Measurements from ENCODE around the gene SLC35F4. TPM values are rescaled to one million over a fixed set of nuclear protein-coding genes. Genes with fewer than 3 reads are reported as not detected.

The SLC35F4 gene
- total and polyA plus RNA-seq, 2 of the 8 experiments (the other 6 are each of a cell fraction or from before 2014, with no cell fraction given), result not detected

GRCh38 chr14:57909626-57910025 is 43.7 kb upstream of the SLC35F4 start:
- Histone ChIP-seq H3K79me2 (ENCODE audit: control insufficient read depth in 1 of 2, insufficient read depth in 2 of 2, low read length in 2 of 2) (no peaks in the 10 kb centered on the region), H3K27ac (ENCODE audit: low read depth, low read length) (no peak overlapping the region), H4K20me1 (replicated peaks in 1 of 2; ENCODE audit: control insufficient read depth in 1 of 2, insufficient read depth in 2 of 2, low read length in 2 of 2) (no peaks in the 10 kb centered on the region), H3K79me1 (ENCODE audit: low read depth, low read length) (no peaks in the 10 kb centered on the region), H3K36me3 (ENCODE audit: control insufficient read depth in 2 of 4, insufficient read depth in 4 of 4, low read length in 3 of 4) (no peaks in the 10 kb centered on the region), H2BK12ac (ENCODE audit: low read depth, low read length) (no peak overlapping the region), H3K4me2 (ENCODE audit: insufficient read depth in 1 of 2, low read depth in 2 of 2, low read length in 2 of 2) (no peak overlapping the region), H3K4me3 (ENCODE audit: extremely low read depth in 1 of 4, insufficient read depth in 2 of 4, low read depth in 3 of 4, low read length in 4 of 4) (no peak overlapping the region), H3K14ac (ENCODE audit: insufficient read length) (no peak overlapping the region), H4K5ac (ENCODE audit: insufficient read length, low read depth, low read length) (no peak overlapping the region), H3K18ac (ENCODE audit: extremely low read depth, low read length) (no peak overlapping the region), H3K27me3 (replicated peaks in 1 of 4; ENCODE audit: control insufficient read depth in 3 of 4, extremely low read depth in 1 of 4, insufficient read depth in 3 of 4, low read length in 3 of 4) (no peaks in the 10 kb centered on the region), H2BK120ac (replicated peaks; ENCODE audit: low read depth, low read length) (no peak overlapping the region), H2BK5ac (ENCODE audit: low read depth, low read length) (no peak overlapping the region), H3K23me2 (ENCODE audit: low read depth, low read length) (no peaks in the 10 kb centered on the region), H3K4me1 (replicated peaks in 1 of 4; ENCODE audit: control insufficient read depth in 3 of 4, insufficient read depth in 4 of 4, low read length in 3 of 4) (no peaks in the 10 kb centered on the region), H3K56ac (replicated peaks; ENCODE audit: insufficient read length, low read depth, low read length) (no peak overlapping the region), H2BK20ac (ENCODE audit: low read length) (no peak overlapping the region), H3K23ac (ENCODE audit: insufficient read length) (no peak overlapping the region), H2AK5ac (ENCODE audit: low read depth, low read length) (no peak overlapping the region), H4K91ac (replicated peaks; ENCODE audit: insufficient read length, low read length) (no peak overlapping the region), H3K9ac (replicated peaks in 1 of 4; ENCODE audit: extremely low read depth in 1 of 4, low read depth in 3 of 4, low read length in 3 of 4) (no peak overlapping the region), H4K8ac (ENCODE audit: extremely low read depth, insufficient read depth, low read length) (no peak overlapping the region), H2AFZ (ENCODE audit: low read length) (no peak overlapping the region), H2BK15ac (ENCODE audit: low read length) (no peak overlapping the region), H3K9me3 (ENCODE audit: insufficient read depth in 2 of 2, low read depth in 1 of 2, low read length in 1 of 2) (no peaks in the 10 kb centered on the region), H3K4ac (replicated peaks; ENCODE audit: insufficient read length, low read depth, low read length) (no peak overlapping the region)
- POLR2A ChIA-PET (ENCODE audit: partially characterized antibody), result no interaction called here
- TF ChIP-seq CTBP2 (IDR thresholded peaks at IDR 0.05; ENCODE audit: borderline replicate concordance, insufficient read depth, insufficient read length, low read length), result no peak
- TF ChIP-seq RFX5 (IDR thresholded peaks at IDR 0.05; ENCODE audit: borderline replicate concordance, low read depth, low read length), result no peak
- no peak for TF ChIP-seq RBBP5 (IDR thresholded peaks at IDR 0.05; ENCODE audit: borderline replicate concordance, low read depth, low read length)
- TF ChIP-seq SIX5 (IDR thresholded peaks at IDR 0.05; ENCODE audit: low read depth, low read length), result no peak
- no peak for TF ChIP-seq BCL11A (IDR thresholded peaks at IDR 0.05; ENCODE audit: low read depth in 2 of 2, low read length in 2 of 2)
- no peak for TF ChIP-seq TAF7 (optimal IDR thresholded peaks at IDR 0.05; ENCODE audit: borderline replicate concordance, low read depth, low read length)
- TF ChIP-seq TBP (IDR thresholded peaks at IDR 0.05; ENCODE audit: low read depth, low read length), result no peak
- TF ChIP-seq KDM4A (IDR thresholded peaks at IDR 0.05; ENCODE audit: low read depth, low read length, severe bottlenecking), result no peak
- TF ChIP-seq SP2 (IDR thresholded peaks at IDR 0.05; ENCODE audit: low read length), result no peak
- TF ChIP-seq SP1 (IDR thresholded peaks at IDR 0.05; ENCODE audit: low read depth, low read length), result no peak
- no peak for TF ChIP-seq POLR2AphosphoS5 (IDR thresholded peaks at IDR 0.05; ENCODE audit: low read depth, low read length)
- no peak for TF ChIP-seq YY1 (IDR thresholded peaks at IDR 0.05; ENCODE audit: low read depth, low read length)
- no peak for FAIRE-seq
- DNase-seq (ENCODE audit: low read depth in 1 of 2, low spot score in 2 of 2), result no peak
- CTCF ChIA-PET (ENCODE audit: partially characterized antibody), result interaction anchor here (0.6 to 1.1 kb wide), 2 partner anchors 44 to 1610 kb away, joined by 3 read pairs; partner anchors contain the start of gene SLC35F4
